ENCODE measurements around the gene BNIP1.
"Not testable (repeated sequence)": the region's sequence is repeated elsewhere in the genome, so short reads cannot be mapped to it uniquely, and the experiment has no call there.

The BNIP1 gene

DNA sequence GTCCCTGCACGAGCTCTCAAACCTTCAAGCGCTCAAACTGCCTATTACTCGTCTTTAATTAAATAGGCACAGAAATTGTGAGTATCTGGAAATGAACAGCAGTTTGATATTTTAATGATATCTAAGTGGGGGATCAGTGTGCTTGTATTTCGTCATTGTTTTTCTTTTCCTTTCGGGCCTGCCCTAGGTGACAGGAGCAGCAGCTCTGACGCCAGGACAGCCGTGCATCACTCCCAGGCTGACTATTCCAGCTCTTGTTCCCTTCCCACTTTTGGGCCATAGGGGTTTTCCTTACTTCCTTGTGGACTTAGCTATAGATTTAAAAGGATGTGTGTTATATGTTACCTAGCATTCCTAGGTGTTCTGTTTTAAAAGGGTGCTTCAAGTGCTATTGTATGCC, 9.5 kb downstream of the BNIP1 start:
- TF ChIP-seq, protein P1, sequence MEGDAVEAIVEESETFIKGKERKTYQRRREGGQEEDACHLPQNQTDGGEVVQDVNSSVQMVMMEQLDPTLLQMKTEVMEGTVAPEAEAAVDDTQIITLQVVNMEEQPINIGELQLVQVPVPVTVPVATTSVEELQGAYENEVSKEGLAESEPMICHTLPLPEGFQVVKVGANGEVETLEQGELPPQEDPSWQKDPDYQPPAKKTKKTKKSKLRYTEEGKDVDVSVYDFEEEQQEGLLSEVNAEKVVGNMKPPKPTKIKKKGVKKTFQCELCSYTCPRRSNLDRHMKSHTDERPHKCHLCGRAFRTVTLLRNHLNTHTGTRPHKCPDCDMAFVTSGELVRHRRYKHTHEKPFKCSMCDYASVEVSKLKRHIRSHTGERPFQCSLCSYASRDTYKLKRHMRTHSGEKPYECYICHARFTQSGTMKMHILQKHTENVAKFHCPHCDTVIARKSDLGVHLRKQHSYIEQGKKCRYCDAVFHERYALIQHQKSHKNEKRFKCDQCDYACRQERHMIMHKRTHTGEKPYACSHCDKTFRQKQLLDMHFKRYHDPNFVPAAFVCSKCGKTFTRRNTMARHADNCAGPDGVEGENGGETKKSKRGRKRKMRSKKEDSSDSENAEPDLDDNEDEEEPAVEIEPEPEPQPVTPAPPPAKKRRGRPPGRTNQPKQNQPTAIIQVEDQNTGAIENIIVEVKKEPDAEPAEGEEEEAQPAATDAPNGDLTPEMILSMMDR (conservative IDR thresholded peaks at IDR 0.05; ENCODE audit: low read length), result no peak
- no peak for TF ChIP-seq EZH2phosphoT487 (IDR thresholded peaks at IDR 0.05; ENCODE audit: borderline replicate concordance)
- Histone ChIP-seq H3K4me1 (ENCODE audit: insufficient read depth, low read length, poor library complexity, severe bottlenecking) (no peaks in the 10 kb centered on the region), H3K9me2 (replicated peaks; ENCODE audit: low read depth, low read length) (no peaks in the 10 kb centered on the region), H3K9me3 (ENCODE audit: insufficient read depth, low read depth, low read length) (no peaks in the 10 kb centered on the region), H3K27me3 (ENCODE audit: insufficient read depth, low read length, poor library complexity, severe bottlenecking) (no peaks in the 10 kb centered on the region), H3K9ac (ENCODE audit: low read depth, low read length, poor library complexity, severe bottlenecking) (no peak overlapping the region), H3K79me2 (ENCODE audit: insufficient read depth, low read length) (no peaks in the 10 kb centered on the region), H3F3A (ENCODE audit: low read depth) (no peaks in the 10 kb centered on the region), H4K20me1 (ENCODE audit: insufficient read depth, low read length, poor library complexity, severe bottlenecking) (no peaks in the 10 kb centered on the region), H3K36me3 (ENCODE audit: insufficient read depth, low read length) (no peaks in the 10 kb centered on the region; the same call in 1 of the 2 replicates), H3K4me3 (ENCODE audit: low read length, poor library complexity, severe bottlenecking) (no peak overlapping the region), H2AFZ (ENCODE audit: low read length) (no peak overlapping the region), H3K4me2 (ENCODE audit: low read depth, low read length, poor library complexity, severe bottlenecking) (no peak overlapping the region)

DNA sequence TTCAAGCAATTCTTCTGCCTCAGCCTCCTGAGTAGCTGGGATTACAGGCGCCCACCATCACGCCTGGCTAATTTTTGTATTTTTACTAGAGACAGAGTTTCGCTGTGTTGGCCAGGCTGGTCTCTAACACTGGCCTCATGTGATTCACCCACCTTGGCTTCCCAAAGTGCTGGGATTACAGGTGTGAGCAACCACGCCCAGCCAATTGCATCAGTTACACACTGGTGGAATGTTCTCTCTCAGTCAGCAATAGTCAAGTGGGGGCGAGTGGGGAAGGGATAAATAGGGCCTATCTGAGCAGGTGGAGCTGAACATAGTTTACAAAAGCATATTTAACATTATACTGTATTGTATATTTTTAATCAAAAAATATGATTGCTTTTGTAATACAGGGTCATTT, 10.3 kb downstream of the BNIP1 start:
- H3K36me3 ChIP-seq (ENCODE audit: insufficient read depth, low read length); H3K79me2 ChIP-seq (ENCODE audit: insufficient read depth, low read length); H2AFZ ChIP-seq (ENCODE audit: low read length); H3K4me2 ChIP-seq (ENCODE audit: low read depth, low read length, poor library complexity, severe bottlenecking); H3K9me2 ChIP-seq (replicated peaks; ENCODE audit: low read depth, low read length); H3K4me1 ChIP-seq (ENCODE audit: insufficient read depth, low read length, poor library complexity, severe bottlenecking); H3F3A ChIP-seq (ENCODE audit: low read depth); H4K20me1 ChIP-seq (ENCODE audit: insufficient read depth, low read length, poor library complexity, severe bottlenecking); H3K9me3 ChIP-seq (ENCODE audit: insufficient read depth, low read depth, low read length); H3K4me3 ChIP-seq (ENCODE audit: low read length, poor library complexity, severe bottlenecking); H3K27me3 ChIP-seq (ENCODE audit: insufficient read depth, low read length, poor library complexity, severe bottlenecking); H3K9ac ChIP-seq (ENCODE audit: low read depth, low read length, poor library complexity, severe bottlenecking): not testable (repeated sequence)

DNA sequence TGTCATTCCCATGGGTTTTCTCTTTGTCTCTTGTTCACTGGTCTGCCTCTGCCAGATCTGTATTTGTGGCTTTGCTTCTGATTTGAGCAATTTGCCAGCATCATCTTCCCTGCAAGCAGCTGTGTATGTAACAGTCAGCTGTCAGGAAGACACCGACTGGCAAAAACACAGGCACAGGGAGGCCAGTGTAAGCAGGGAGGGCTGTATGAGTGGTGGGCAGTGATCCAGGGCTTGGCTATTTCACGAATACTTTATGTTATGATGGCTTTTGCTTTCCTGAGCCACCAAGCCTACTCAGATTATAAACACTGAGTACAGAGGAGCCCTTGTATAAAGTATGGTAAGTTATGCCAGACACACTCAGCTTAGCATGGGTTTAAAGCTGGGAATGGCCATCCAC, 11.6 kb downstream of the BNIP1 start:
- Histone ChIP-seq H3K4me1 (ENCODE audit: insufficient read depth, low read length, poor library complexity, severe bottlenecking) (no peaks in the 10 kb centered on the region), H3F3A (ENCODE audit: low read depth) (no peaks in the 10 kb centered on the region), H3K9ac (ENCODE audit: low read depth, low read length, poor library complexity, severe bottlenecking) (no peak overlapping the region), H3K79me2 (ENCODE audit: insufficient read depth, low read length) (no peaks in the 10 kb centered on the region), H3K4me2 (ENCODE audit: low read depth, low read length, poor library complexity, severe bottlenecking) (no peak overlapping the region), H3K9me3 (ENCODE audit: insufficient read depth, low read depth, low read length) (no peaks in the 10 kb centered on the region), H4K20me1 (ENCODE audit: insufficient read depth, low read length, poor library complexity, severe bottlenecking) (no peaks in the 10 kb centered on the region), H3K4me3 (ENCODE audit: low read length, poor library complexity, severe bottlenecking) (no peak overlapping the region), H3K9me2 (replicated peaks; ENCODE audit: low read depth, low read length) (no peaks in the 10 kb centered on the region), H3K27me3 (ENCODE audit: insufficient read depth, low read length, poor library complexity, severe bottlenecking) (no peaks in the 10 kb centered on the region), H3K36me3 (ENCODE audit: insufficient read depth, low read length) (peaks cover 5% of the 10 kb centered on the region; the same call in 1 of the 2 replicates), H2AFZ (ENCODE audit: low read length) (no peak overlapping the region)
- TF ChIP-seq, protein P1 (conservative IDR thresholded peaks at IDR 0.05; ENCODE audit: low read length), result no peak
- TF ChIP-seq EZH2phosphoT487 (IDR thresholded peaks at IDR 0.05; ENCODE audit: borderline replicate concordance), result no peak

GRCh38 chr5:173158366-173158765, 14.0 kb downstream of the BNIP1 start:
- H4K20me1 ChIP-seq (ENCODE audit: insufficient read depth, low read length, poor library complexity, severe bottlenecking), result no peaks in the 10 kb centered on the region
- no peaks in the 10 kb centered on the region for H3K9me3 ChIP-seq (ENCODE audit: insufficient read depth, low read depth, low read length)
- no peaks in the 10 kb centered on the region for H3F3A ChIP-seq (ENCODE audit: low read depth)
- no peak overlapping the region for H3K4me2 ChIP-seq (ENCODE audit: low read depth, low read length, poor library complexity, severe bottlenecking)
- H3K4me3 ChIP-seq (ENCODE audit: low read length, poor library complexity, severe bottlenecking), result no peak overlapping the region
- no peaks in the 10 kb centered on the region for H3K4me1 ChIP-seq (ENCODE audit: insufficient read depth, low read length, poor library complexity, severe bottlenecking)
- no peaks in the 10 kb centered on the region for H3K79me2 ChIP-seq (ENCODE audit: insufficient read depth, low read length)
- no peaks in the 10 kb centered on the region for H3K9me2 ChIP-seq (replicated peaks; ENCODE audit: low read depth, low read length)
- TF ChIP-seq EZH2phosphoT487 (IDR thresholded peaks at IDR 0.05; ENCODE audit: borderline replicate concordance), result no peak
- TF ChIP-seq, protein P1 (conservative IDR thresholded peaks at IDR 0.05; ENCODE audit: low read length), result no peak
- H3K9ac ChIP-seq (ENCODE audit: low read depth, low read length, poor library complexity, severe bottlenecking), result no peak overlapping the region
- H3K36me3 ChIP-seq (ENCODE audit: insufficient read depth, low read length), result peaks cover 5% of the 10 kb centered on the region; the same call in 1 of the 2 replicates
- no peaks in the 10 kb centered on the region for H3K27me3 ChIP-seq (ENCODE audit: insufficient read depth, low read length, poor library complexity, severe bottlenecking)
- no peak overlapping the region for H2AFZ ChIP-seq (ENCODE audit: low read length)
